Stromal cell of bone marrow (primary cell): ENCODE measurements around the gene ADD3.

Source experiments
- DNase-seq: peaks from one replicate; pipeline ENCODE4 v3.0.0-alpha.2; 2012; ENCODE audit warnings: low read depth

Gene ADD3

GRCh38 chr10:110153396-110153795 is 145.6 kb downstream of the ADD3 start:
- DNase-seq: no peak

GRCh38 chr10:110156046-110156445 is 148.3 kb downstream of the ADD3 start:
- DNase-seq: no peak

- DNase-seq: no peak
These were observed 150.5 kb downstream of the ADD3 start for GRCh38 chr10:110158051-110159005.

GRCh38 chr10:110160081-110160480 is 152.3 kb downstream of the ADD3 start:
- DNase-seq: no peak

- no peak for DNase-seq
These were observed 152.7 kb downstream of the ADD3 start for GRCh38 chr10:110160522-110160921.

GRCh38 chr10:110162741-110163145 is 155.0 kb downstream of the ADD3 start:
- no peak for DNase-seq

GRCh38 chr10:110163192-110163773 is 155.5 kb downstream of the ADD3 start:
- DNase-seq: no peak

GRCh38 chr10:110163841-110164240 is 156.1 kb downstream of the ADD3 start:
- no peak for DNase-seq

- no peak for DNase-seq
These were observed 157.5 kb downstream of the ADD3 start for GRCh38 chr10:110165239-110165638.

- DNase-seq: no peak
These were observed 159.4 kb downstream of the ADD3 start for GRCh38 chr10:110167149-110167548.

- no peak for DNase-seq
These were observed 161.1 kb downstream of the ADD3 start for GRCh38 chr10:110168601-110169481.

- no peak for DNase-seq
These were observed 161.8 kb downstream of the ADD3 start for GRCh38 chr10:110169586-110169985.

GRCh38 chr10:110170142-110170971 is 162.6 kb downstream of the ADD3 start:
- DNase-seq: no peak

- no peak for DNase-seq
These were observed 163.2 kb downstream of the ADD3 start for GRCh38 chr10:110171032-110171431.

- no peak for DNase-seq
These were observed 164.4 kb downstream of the ADD3 start for GRCh38 chr10:110172155-110172554.

GRCh38 chr10:110174201-110174600 is 166.4 kb downstream of the ADD3 start:
- no peak for DNase-seq

- no peak for DNase-seq
These were observed 167.0 kb downstream of the ADD3 start for GRCh38 chr10:110174816-110175215.

GRCh38 chr10:110175406-110175805 is 167.6 kb downstream of the ADD3 start:
- no peak for DNase-seq

GRCh38 chr10:110176141-110177030 is 168.6 kb downstream of the ADD3 start:
- no peak for DNase-seq

- no peak for DNase-seq
These were observed 171.4 kb downstream of the ADD3 start for GRCh38 chr10:110179220-110179619.
